Measurements from ENCODE around the gene PTH2.

PTH2 gene

DNA sequence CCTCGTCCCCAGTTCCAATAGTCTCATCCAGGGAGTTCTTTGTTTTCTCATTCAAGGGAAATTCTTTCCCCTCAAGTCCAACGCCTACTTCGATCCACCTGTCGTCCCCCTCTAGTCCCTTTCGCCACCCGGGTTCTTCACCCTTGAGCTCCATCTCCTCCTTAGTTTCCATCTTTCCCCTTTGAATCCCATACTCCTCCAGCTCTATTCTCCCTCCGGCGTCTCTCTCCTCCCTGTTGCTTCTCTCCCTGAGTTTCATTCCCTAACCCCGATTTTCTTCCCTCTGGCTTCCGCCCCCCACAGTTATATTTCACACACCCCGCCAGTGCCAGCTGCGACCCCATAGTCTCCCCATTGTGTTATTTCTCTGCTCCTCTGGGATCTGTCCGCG lies 18.7 kb upstream of the PTH2 start (continued):
- TF ChIP-seq, protein P1, sequence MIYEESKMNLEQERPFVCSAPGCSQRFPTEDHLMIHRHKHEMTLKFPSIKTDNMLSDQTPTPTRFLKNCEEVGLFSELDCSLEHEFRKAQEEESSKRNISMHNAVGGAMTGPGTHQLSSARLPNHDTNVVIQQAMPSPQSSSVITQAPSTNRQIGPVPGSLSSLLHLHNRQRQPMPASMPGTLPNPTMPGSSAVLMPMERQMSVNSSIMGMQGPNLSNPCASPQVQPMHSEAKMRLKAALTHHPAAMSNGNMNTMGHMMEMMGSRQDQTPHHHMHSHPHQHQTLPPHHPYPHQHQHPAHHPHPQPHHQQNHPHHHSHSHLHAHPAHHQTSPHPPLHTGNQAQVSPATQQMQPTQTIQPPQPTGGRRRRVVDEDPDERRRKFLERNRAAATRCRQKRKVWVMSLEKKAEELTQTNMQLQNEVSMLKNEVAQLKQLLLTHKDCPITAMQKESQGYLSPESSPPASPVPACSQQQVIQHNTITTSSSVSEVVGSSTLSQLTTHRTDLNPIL (CRISPR knock-in tag; IDR thresholded peaks at IDR 0.05; ENCODE audit: low read depth) = no peak
- no peak for TF ChIP-seq CSDC2 (CRISPR knock-in tag; IDR thresholded peaks at IDR 0.05)

DNA sequence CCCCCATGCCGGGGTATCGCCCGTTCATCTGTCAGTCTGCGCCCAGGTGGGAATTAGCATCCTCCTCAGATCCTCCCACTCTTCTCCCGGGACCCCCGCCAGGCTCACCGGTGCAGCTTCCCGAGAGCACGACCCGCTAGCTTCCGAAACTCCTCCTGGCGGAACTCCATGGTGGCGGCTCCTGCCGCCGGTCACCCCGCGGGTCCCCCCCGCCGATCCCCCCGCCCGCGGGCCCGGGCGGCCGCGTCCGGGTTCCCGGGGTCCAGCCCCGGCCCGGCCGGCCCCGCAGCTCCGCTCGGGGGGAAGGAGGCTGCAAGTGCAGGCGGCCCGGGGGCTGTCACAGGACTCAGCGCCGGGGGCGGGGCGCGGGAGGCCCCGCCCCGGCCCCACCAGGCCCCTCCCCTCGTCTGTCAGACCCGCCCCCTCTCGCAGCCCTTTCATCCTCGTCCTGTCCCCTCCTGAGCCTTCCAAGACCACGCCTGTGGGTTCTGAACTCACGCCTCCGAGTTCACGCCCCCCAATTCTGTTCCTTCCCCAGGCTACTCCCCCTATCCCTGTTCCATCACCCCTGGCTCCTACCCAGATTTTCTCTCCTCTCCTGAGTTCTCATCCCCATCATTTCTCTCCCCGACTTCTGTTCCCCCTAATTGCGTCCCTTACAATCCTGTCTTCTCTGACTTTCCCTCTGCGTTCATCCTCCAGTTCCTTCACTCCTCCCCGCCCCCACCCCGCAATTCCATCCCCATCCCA lies 18.1 kb upstream of the PTH2 start, which contains the start of gene SLC17A7:
SLC17A7 (minus strand) TSS at position 318 of the 750 bp plus-strand sequence; CDS start at position 170, 148 bp downstream.
- TF ChIP-seq ZNF8 (CRISPR knock-in tag; IDR thresholded peaks at IDR 0.05) = no peak
- TF ChIP-seq PPARA (CRISPR knock-in tag; IDR thresholded peaks at IDR 0.05; ENCODE audit: borderline replicate concordance) = no peak
- TF ChIP-seq ESRRG (CRISPR knock-in tag; IDR thresholded peaks at IDR 0.05) = no peak
- no peak for TF ChIP-seq ZC3H10 (CRISPR knock-in tag; IDR thresholded peaks at IDR 0.05)
- TF ChIP-seq, protein P2, sequence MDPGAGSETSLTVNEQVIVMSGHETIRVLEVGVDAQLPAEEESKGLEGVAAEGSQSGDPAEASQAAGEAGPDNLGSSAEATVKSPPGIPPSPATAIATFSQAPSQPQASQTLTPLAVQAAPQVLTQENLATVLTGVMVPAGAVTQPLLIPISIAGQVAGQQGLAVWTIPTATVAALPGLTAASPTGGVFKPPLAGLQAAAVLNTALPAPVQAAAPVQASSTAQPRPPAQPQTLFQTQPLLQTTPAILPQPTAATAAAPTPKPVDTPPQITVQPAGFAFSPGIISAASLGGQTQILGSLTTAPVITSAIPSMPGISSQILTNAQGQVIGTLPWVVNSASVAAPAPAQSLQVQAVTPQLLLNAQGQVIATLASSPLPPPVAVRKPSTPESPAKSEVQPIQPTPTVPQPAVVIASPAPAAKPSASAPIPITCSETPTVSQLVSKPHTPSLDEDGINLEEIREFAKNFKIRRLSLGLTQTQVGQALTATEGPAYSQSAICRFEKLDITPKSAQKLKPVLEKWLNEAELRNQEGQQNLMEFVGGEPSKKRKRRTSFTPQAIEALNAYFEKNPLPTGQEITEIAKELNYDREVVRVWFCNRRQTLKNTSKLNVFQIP (CRISPR knock-in tag; IDR thresholded peaks at IDR 0.05; ENCODE audit: borderline replicate concordance, low read depth) = no peak
- no peak for TF ChIP-seq SNAI2 (CRISPR knock-in tag; IDR thresholded peaks at IDR 0.05)
- no peak for TF ChIP-seq ZNF565 (CRISPR knock-in tag; conservative IDR thresholded peaks at IDR 0.05; ENCODE audit: low read depth)
- no peak for ATAC-seq

DNA sequence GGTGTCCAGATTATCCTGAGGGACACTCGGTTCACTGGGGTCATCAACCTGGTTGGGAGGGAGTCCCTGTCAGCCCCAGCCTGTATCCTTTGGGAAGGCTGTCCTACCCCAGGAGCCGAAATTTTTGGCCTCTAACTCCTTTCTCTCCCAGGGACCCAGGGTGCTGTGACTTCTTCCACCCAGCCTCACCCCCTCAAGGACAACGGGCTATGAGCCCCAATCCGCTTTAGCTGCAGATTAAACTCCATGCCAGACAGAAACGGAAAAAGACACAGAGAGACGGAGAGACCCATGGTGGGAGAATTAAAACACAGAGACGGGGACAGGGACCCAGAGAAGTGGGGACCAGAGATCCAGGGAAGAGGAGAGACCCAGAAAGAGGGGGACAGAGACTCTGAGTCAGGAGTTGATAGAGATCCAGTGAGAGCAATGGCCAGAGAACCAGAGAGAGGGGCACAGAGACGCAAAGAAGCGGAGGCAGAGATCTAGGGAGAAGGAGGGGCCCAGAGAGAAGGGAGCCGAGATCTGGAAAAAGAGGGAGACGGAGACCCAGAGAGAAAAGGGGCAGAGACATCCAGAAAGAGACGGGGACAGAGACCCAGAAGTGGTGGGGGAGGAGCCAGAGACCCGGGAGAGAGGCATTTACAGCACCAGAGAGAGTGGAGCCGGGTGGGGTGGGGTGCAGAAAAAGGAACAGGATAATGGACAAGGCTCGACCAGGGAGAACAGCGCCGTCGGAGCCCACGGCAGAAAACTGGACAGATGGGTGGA lies 17.4 kb upstream of the PTH2 start:
- no peak for ATAC-seq
- TF ChIP-seq, protein P3, sequence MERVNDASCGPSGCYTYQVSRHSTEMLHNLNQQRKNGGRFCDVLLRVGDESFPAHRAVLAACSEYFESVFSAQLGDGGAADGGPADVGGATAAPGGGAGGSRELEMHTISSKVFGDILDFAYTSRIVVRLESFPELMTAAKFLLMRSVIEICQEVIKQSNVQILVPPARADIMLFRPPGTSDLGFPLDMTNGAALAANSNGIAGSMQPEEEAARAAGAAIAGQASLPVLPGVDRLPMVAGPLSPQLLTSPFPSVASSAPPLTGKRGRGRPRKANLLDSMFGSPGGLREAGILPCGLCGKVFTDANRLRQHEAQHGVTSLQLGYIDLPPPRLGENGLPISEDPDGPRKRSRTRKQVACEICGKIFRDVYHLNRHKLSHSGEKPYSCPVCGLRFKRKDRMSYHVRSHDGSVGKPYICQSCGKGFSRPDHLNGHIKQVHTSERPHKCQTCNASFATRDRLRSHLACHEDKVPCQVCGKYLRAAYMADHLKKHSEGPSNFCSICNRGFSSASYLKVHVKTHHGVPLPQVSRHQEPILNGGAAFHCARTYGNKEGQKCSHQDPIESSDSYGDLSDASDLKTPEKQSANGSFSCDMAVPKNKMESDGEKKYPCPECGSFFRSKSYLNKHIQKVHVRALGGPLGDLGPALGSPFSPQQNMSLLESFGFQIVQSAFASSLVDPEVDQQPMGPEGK (CRISPR knock-in tag; IDR thresholded peaks at IDR 0.05; ENCODE audit: borderline replicate concordance) = no peak

DNA sequence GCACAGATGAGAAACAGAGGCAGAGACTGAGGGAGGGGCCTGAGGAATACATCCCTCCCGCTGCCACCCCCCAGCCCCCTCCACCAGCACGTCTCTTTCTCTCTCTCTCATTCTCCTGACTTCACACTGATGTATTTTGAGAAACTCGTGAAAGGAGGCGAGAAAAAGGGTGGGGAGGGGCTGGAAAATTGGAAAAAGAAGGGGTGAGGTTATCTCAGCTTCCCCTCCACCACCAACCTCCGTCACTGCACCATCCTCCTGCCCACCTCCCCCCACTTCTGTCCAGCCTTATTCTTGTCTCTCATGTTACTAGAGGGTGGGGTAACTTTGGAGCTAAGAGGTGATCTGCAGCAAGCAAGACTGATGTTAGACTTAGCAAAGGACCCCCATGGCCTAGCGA lies 16.6 kb upstream of the PTH2 start:
- no peak for ATAC-seq
- TF ChIP-seq ESRRG (CRISPR knock-in tag; IDR thresholded peaks at IDR 0.05) = no peak
- TF ChIP-seq PPARA (CRISPR knock-in tag; IDR thresholded peaks at IDR 0.05; ENCODE audit: borderline replicate concordance) = no peak
- no peak for TF ChIP-seq ZFP30 (CRISPR knock-in tag; IDR thresholded peaks at IDR 0.05)
- TF ChIP-seq RARB (CRISPR knock-in tag; IDR thresholded peaks at IDR 0.05) = no peak
- TF ChIP-seq, protein P3 (CRISPR knock-in tag; IDR thresholded peaks at IDR 0.05; ENCODE audit: borderline replicate concordance) = no peak
- no peak for TF ChIP-seq ZNF8 (CRISPR knock-in tag; IDR thresholded peaks at IDR 0.05)
- TF ChIP-seq ZC3H10 (CRISPR knock-in tag; IDR thresholded peaks at IDR 0.05) = no peak
- TF ChIP-seq ISL1 (CRISPR knock-in tag; IDR thresholded peaks at IDR 0.05) = no peak
- no peak for TF ChIP-seq TCF4 (CRISPR knock-in tag; IDR thresholded peaks at IDR 0.05; ENCODE audit: borderline replicate concordance)
- TF ChIP-seq ZNF70 (CRISPR knock-in tag; IDR thresholded peaks at IDR 0.05) = no peak
- TF ChIP-seq, protein P4, sequence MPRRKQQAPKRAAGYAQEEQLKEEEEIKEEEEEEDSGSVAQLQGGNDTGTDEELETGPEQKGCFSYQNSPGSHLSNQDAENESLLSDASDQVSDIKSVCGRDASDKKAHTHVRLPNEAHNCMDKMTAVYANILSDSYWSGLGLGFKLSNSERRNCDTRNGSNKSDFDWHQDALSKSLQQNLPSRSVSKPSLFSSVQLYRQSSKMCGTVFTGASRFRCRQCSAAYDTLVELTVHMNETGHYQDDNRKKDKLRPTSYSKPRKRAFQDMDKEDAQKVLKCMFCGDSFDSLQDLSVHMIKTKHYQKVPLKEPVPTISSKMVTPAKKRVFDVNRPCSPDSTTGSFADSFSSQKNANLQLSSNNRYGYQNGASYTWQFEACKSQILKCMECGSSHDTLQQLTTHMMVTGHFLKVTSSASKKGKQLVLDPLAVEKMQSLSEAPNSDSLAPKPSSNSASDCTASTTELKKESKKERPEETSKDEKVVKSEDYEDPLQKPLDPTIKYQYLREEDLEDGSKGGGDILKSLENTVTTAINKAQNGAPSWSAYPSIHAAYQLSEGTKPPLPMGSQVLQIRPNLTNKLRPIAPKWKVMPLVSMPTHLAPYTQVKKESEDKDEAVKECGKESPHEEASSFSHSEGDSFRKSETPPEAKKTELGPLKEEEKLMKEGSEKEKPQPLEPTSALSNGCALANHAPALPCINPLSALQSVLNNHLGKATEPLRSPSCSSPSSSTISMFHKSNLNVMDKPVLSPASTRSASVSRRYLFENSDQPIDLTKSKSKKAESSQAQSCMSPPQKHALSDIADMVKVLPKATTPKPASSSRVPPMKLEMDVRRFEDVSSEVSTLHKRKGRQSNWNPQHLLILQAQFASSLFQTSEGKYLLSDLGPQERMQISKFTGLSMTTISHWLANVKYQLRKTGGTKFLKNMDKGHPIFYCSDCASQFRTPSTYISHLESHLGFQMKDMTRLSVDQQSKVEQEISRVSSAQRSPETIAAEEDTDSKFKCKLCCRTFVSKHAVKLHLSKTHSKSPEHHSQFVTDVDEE (CRISPR knock-in tag; IDR thresholded peaks at IDR 0.05) = no peak
- TF ChIP-seq OSR1 (CRISPR knock-in tag; IDR thresholded peaks at IDR 0.05) = no peak
- TF ChIP-seq TOX (CRISPR knock-in tag; IDR thresholded peaks at IDR 0.05; ENCODE audit: borderline replicate concordance) = no peak
- TF ChIP-seq, protein P1 (CRISPR knock-in tag; IDR thresholded peaks at IDR 0.05; ENCODE audit: low read depth) = no peak
- TF ChIP-seq, protein P5, sequence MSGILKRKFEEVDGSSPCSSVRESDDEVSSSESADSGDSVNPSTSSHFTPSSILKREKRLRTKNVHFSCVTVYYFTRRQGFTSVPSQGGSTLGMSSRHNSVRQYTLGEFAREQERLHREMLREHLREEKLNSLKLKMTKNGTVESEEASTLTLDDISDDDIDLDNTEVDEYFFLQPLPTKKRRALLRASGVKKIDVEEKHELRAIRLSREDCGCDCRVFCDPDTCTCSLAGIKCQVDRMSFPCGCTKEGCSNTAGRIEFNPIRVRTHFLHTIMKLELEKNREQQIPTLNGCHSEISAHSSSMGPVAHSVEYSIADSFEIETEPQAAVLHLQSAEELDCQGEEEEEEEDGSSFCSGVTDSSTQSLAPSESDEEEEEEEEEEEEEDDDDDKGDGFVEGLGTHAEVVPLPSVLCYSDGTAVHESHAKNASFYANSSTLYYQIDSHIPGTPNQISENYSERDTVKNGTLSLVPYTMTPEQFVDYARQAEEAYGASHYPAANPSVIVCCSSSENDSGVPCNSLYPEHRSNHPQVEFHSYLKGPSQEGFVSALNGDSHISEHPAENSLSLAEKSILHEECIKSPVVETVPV (CRISPR knock-in tag; IDR thresholded peaks at IDR 0.05) = no peak
- TF ChIP-seq ARNTL (CRISPR knock-in tag; IDR thresholded peaks at IDR 0.05; ENCODE audit: borderline replicate concordance, low read depth) = no peak
- TF ChIP-seq ZNF565 (CRISPR knock-in tag; conservative IDR thresholded peaks at IDR 0.05; ENCODE audit: low read depth) = no peak
- no peak for TF ChIP-seq SNAI2 (CRISPR knock-in tag; IDR thresholded peaks at IDR 0.05)
- TF ChIP-seq GLIS3 (CRISPR knock-in tag; IDR thresholded peaks at IDR 0.05) = no peak
- TF ChIP-seq ZFP3 (CRISPR knock-in tag; IDR thresholded peaks at IDR 0.05) = no peak
